T1000 (cell line): ENCODE data around the gene IL1R2.
"Not testable (repeated sequence)": the region's sequence is repeated elsewhere in the genome, so short reads cannot be mapped to it uniquely, and the experiment has no call there.

Experiments
- DNase-seq: peaks from one replicate; lab custom pipeline; 2025; ENCODE audit warnings: mixed read lengths; lab: John Stamatoyannopoulos, UW

The IL1R2 gene

DNA sequence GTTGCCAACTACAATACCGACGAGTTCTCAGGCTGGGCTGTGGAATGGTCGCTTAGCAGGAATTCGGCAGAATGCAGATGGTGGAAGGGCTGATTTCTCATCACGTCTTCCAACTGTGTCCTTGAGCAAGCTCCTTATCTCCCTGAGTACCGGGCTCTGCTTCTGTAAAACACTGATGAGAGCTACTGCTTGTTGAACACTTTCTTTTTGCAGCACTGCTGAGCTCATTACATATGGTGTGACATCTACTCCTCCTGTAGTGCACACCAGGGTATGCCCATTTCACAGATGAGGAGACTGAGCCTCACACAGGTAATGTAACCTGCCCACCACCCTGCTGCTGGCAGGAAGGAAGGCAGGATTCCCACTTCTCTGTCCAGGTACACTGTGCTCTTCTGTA is 8.3 kb downstream of the IL1R2 start:
- no peak for DNase-seq

DNA sequence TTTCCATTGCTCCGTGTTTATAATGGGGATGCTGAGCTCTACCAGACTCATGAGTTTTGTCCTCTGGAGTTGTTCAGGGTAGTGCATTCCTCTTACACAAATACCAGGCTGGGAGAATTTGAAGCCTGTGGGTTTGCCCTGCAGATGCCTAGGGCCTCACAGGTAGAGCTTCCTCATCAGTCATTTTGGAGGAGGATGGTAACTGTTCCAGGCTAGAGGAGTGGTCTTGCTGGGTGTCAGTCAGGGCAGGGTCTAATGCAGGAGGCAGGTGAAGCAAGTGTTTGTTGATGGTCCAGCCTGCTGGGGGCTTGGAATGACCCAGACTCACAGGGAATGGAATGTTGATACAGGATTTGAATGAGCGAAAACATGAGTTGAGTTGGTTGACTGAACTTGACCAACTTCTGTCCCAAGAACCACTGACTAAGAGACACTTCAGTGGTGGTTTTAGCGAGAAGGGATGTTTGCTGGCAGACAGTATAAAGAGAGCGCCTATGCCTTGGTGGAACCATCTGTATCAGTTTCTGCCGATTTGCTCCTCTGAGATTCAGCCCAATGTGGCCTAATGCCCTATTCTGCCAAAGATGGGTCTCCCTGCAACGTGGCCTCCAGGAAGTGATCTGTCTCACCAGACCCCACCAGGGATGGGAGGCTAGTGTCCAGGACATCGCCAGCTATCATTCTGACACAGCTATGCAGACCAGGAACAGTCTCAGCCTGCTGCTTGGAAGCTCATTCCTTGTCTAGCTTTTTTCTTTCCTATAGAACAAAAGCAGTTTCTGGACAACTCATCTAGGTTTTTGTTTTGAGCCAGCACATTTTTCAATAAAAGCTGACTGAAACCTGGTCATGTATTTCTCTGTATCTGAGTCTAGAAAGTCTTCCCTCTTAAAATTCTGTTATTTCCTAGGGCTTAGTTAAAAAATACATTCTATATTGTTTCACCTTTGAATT is 9.3 kb downstream of the IL1R2 start:
- DNase-seq = no peak

DNA sequence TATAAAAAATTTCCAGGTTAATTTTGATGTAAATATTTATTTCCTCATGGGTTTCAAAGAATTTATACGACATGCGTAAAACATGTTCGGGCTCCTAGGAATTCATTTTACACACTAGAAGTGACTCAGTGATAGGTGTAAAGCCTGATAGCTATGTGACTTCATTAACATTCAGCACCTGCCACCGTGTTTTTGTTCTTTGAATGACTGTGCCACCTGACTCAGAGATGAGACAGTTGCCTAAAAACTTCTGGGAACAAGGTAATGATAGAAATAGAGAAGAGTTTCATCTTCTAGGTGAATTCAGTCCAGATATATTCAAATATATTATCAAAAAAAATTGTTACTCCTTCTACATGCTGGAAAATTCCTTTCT is 10.0 kb downstream of the IL1R2 start:
- DNase-seq = no peak

DNA sequence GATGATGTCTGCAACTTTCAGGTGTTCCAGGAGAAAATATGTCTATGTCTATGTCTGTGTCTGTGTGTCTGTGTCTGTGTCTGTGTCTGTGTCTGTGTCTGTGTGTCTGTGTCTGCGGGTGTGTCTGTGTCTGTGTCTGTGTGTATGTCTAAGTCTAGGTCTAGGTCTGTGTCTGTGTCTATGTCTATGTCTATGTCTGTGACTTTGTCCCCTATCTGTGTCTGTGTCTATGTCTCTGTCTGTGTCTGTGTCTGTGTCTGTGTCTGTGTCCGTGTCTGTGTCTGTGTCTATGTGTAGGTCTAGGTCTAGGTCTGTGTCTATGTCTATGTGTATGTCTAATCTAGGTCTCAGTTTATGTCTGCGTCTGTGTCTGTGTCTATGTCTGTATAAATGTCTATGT is 10.5 kb downstream of the IL1R2 start:
- DNase-seq = no peak

DNA sequence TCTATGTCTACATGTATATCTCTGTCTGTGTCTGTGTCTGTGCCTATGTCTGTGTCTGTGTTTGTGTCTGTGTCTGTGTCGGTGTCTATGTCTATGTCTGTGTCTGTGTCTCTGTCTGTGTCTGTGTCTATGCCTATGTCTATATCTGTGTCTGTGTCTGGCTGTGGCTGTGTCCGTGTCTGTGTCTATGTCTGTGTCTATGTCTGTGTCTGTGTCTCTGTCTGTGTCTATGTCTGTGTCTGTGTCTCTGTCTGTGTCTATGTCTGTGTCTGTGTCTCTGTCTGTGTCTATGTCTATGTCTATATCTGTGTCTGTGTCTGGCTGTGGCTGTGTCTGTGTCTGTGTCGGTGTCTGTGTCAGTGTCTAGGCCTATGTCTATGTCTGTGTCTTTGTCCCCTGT is 11.1 kb downstream of the IL1R2 start:
- DNase-seq = not testable (repeated sequence)

DNA sequence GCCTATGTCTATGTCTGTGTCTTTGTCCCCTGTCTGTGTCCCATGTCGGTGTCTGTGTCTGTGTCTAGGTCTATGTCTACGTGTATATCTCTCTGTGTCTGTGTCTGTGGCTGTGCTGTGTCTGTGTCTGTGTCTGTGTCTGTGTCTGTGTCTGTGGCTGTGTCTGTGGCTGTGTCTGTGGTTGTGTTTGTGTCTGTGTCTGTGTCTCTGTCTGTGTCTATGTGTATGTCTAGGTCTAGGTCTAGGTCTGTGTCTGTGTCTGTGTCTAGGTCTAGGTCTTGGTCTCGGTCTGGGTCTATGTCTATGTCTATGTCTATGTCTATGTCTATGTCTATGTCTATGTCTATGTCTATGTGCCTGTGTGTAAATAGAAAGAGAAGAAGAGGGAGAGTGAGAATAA is 11.9 kb downstream of the IL1R2 start:
- no peak for DNase-seq

DNA sequence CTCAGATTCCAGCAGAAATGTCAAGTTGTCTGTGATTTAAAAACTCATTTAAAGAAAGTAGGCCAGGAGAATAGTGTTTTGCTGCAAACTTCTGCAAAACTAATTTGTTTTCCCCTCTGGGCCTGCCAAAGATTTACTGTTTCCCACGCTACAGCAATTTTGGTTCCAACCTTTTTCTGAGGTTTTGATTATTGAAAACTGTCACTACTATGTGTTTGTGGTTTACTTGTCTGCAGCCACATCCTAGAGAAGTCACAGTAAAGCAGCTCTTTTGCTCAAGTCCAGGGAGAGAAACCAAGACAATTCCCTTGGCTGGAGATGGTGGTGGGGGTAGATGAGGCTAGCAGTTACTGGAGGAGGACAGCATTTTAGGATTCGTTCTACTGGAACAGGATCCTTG is 12.8 kb downstream of the IL1R2 start:
- no peak for DNase-seq

DNA sequence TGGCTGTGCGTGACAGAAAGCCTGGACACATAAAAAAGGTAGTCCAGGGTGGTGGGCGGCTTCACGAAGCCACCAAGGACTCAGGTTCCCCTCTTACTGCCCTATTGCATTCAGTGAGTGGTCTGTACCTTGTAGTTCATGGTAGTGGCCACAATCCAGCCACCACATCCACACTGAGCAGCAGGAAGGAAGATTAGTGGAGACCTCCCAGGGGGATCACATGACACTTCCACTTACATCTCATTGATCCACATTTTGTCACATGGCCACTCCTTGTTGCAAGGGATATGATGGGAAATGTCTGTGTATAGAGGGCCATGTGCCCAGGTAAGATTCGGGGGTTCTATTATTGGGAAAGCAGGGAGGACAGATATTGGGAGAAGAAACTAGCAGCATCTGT is 13.7 kb downstream of the IL1R2 start:
- no peak for DNase-seq

DNA sequence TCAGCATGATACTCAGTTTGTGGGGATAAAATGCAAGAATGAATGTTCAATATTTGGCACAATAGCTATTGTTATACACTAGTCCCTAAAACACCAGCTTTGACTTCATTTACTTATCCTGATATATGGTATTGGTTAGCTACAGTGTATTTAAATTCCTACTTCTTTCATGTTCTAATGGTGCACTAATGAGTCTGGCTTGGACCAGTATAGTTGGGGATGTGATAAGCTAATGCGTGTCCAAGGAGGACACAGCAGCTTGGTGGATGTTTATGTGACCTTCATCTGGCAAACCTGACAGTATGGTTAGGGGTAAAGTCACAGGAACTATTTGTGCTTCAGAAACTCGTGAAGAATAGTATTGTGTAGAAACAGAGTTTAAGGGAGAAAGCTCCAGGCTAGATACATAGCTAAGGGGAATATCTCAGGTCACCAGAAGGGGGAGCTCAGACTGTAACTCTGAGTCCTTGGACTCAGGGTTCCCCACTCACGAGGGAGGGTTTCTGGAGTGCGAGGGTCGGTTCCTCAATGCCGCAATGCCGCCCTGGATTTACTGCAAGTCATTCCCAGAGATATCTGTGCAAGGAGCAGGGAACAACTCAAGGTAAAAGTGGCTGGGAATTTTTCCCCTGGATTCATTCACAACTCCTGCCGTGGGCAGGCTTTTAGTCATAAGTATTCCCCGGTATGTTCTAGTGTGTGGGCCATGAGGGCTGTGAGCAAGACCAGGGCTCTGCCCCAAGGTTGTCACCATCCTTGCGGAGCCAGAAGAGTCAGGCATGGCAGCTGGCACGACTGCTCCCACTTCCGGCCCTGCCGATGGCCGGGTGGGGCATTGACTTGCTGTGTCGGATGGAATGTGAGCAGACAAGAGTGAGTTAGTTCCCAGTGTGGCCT is 14.5 kb downstream of the IL1R2 start:
- no peak for DNase-seq

DNA sequence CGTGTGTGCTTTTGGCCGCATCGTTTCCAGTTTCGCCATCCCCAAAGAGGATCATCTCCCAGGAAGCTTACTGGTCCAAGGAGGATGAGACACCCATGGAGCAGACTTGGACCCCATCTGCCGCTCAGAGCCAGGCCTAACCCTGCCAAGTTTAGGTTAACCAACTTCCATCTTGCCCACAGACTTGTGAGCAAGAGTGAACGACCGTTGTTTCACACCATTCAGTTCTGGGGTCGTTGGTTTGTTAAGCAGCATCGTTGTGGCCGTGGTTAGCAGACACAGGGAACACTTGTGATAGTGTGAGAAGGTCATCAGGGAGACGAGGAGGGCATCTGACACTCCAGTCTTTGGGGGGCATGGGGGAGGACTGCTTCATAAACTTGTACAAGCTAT is 15.1 kb downstream of the IL1R2 start:
- DNase-seq = no peak

DNA sequence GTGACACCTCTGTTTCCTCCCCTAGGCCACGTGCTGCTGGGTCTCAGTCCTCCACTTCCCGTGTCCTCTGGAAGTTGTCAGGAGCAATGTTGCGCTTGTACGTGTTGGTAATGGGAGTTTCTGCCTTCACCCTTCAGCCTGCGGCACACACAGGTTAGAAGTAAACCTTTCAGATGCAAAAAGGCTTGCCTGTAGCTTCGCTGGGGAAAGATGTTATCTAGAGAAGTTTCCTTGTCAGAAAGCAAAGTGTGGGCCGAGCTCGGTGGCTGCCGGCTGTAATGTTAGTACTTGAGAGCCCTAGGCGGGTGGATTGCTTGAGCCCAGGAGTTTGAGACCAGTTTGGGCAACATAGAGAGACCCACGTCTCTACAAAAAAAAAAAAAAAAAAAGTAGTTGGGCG is 16.7 kb downstream of the IL1R2 start:
- no peak for DNase-seq

DNA sequence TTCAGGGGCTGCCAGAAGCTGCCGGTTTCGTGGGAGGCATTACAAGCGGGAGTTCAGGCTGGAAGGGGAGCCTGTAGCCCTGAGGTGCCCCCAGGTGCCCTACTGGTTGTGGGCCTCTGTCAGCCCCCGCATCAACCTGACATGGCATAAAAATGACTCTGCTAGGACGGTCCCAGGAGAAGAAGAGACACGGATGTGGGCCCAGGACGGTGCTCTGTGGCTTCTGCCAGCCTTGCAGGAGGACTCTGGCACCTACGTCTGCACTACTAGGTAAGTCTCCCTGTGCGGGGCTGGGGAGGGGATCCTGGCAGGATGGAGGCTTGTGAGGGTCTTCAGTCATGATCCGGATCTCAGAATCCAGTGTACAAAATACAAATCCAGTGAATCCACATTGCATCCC is 17.8 kb downstream of the IL1R2 start:
- DNase-seq = no peak

DNA sequence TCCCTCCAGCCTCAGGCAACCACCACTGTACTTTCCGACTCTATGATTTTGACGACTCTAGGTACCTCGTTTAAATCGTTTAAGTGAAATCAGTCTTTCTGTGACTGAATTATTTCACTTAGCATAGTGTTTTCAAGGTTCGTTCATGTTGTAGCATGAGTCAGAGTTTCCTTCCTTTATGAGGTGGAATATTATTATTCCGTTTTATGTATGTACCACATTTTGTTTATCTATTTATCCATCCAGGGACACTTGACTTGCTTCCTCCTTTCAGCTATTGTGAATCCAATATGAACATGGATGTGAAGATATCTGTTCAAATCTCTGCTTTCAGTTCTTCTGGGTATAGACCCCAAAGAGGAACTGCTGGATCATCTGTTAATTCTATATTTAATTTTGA is 19.1 kb downstream of the IL1R2 start:
- DNase-seq = no peak

DNA sequence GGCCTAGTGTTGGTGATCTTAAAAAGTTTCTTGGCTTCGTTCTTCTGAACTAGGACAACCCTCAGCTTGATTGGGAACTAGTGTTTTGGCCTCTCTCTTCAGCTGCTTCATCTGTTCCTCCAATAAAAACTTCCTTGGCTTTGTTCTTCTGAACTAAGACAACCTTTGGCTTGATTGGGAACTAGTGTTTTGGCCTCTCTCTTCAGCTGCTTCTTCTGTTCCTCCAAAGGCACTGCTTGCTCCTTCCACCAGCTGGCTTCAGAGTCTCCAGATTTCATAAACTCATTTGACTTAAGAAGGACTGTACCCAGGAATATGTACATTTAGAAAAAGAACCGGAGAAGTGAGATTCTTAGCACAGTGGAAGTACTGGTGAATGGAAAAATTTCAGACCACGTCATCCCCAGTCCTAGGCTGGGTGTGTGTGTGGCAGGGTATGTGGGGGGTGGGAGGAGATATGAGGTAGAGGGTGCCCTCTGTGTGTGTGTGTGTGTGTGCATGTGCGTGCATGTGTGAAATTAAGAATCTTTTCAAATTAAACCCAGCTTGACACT is 20.4 kb downstream of the IL1R2 start:
- no peak for DNase-seq

DNA sequence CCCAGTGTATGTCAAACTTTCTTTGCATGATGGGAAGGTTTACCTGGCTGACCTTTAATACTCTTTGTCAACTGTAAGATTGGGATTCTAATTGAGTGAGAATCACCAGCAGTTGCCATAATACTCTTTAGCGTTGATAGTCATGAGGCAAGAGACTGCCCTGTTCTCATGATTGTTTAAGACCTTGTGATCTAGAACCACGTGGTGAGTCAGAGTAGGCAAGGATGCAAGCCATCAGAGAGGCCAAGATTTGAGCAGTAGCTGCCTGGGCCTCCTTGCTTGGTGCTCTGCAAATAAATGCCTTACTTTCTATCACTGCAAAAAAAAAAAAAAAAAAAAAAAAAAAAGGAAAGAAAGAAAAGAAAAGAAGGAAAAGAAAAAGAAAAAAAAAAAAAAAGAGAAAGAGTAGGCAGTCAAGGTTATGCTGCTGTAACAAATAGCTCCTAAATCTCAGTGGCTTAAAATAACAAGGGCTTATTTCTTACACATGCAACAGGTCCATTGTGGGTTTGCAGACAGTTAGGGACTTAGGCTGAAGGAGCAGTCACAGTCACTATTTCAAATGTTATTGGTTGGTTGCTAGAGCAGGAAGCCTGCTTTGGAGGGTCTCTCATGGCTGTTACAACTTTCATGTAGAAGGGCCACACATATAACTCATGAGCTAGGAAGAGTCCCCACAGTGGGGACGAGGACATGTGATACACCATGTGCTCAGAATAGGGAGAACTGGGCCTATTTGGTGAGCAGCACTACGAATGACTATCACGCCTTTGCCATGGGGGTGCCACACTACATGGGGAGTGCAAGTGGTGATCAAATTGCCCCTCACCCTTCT is 21.7 kb downstream of the IL1R2 start:
- DNase-seq = no peak

DNA sequence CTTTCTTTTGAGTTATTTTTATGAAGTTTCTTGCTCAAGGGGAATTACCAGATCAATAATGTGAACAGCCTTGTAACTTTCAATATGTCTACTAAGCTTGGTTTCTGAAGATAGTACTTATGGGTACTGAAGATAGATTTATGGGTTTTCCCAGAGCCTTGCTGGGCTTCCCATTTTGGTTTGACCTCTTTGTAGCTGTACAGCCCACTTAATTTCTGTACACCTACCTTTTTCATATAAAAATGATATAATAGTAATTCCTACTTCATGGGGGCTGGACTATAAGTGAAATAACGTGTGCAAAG is 22.2 kb downstream of the IL1R2 start:
- no peak for DNase-seq

DNA sequence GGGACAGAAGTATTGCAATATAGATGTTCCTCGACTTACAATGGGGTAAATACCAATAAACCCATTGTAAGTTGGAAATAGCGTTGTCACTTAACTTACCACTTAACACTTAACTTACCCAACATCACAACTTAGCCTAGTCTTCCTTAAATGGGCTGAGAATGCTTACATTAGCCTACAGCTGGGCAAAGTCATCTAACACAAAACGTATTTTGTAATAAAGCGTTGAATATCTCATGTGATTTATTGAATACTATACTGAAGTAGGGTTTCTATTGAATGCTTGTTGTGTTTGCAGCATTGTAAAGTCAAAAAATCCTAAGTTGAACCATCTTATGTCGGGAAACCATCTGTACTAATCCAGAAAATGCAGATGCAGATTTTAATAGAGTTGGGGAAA is 23.6 kb downstream of the IL1R2 start:
- no peak for DNase-seq

DNA sequence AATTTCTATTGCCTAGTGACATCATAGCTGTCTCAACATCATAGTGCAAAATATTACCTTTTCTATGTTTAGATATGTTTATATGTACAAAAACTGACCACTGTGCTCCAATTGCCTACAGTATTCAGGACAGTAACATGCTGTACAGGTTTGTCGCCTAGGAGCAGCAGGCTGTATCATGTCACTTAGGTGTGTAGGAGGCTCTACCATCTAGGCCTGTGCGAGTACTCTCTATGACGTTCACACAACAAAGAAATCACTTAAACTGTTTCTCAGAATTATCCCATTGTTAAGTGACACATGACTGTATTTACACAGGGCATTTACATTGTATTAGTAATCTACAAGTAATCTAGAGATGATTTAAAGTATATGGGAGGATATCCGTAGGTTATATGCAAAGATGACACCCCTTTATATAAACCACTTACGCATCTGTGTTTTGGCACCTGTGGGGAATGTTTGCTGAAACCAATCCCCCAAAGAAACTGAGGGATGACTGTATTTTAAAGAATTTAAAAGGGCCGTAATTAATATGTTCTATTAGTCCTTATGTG is 24.7 kb downstream of the IL1R2 start:
- DNase-seq = no peak

DNA sequence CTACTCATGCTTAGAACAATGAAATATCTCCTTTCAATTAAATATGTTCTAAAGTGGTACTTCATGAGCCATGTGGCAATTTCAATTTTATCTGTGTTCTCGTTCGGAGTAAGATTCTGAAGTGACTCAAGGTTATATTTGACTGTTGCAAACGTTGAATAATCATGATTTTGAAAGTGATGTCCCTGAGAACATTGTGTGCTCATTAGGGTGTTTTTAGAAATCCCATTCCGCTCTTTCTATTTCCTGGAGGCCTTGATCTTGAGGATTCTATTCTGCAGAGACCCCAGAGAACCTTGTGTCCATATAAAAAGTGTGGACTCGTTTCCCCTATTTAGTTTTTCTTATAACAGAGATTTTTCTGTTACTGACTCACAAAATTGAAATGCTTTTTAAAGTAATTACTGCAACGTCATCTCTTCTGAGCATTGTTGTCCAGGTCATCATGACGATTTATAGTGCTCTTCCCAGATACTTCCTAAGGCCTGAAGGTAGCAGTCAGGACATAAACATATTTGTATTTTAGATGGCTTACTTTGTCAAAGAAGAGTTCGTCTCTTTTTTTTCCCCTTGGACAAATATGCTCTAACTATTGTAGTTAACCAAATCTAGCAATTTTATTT is 27.2 kb downstream of the IL1R2 start:
- DNase-seq = no peak

DNA sequence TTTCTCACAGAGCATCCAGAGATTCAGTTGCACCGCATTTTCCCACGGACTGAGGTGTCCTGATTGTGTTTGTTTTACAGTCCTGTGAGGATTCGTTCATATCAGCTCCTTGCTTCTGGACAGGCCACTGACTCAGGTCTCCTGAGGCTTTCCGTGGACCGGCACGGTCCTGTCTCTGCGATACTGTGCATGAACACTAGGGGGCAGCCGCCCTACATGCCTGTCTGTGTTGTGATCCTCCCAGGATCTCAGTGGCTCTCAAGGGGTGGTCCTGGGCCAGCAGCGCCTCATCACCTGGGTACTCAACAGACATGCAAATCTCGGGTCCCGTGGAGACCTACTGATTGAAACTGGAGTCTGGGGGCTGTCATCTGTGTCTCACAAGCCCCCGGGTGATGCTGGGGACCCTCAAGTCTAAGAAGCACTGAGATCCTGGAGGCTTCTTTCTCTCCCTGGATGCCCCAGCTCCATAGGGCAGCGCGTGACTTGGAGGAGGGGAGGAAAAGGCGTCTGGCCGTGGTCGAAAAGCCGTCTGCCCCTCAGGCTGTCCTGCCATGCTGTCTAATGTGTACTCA is 28.9 kb downstream of the IL1R2 start:
- peak; percentile 78 for DNase-seq

DNA sequence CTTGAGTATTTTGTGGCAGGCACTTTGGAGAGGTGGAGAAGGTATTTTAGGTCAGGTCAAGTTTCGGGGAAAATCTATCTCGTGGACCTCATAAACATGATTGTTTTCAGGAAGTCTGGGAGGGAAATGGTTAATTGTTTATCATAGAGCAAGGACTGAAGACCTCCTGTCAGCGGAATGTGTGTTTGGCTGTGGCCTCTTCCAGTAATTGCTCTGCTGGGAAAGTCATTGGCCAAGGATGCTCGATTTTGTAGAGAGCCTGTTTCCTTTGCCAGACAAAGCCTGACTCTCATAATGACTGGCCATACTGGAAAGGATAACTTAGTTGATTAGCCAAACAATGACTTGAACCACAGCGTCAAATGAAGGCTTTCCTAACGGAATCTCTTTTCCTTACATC is 30.0 kb downstream of the IL1R2 start:
- DNase-seq = no peak
